ENCODE results near the gene ITCH. TPM values are rescaled to one million over a fixed set of nuclear protein-coding genes. Genes with fewer than 3 reads are reported as not detected.
"Not testable (repeated sequence)": the region's sequence is repeated elsewhere in the genome, so short reads cannot be mapped to it uniquely, and the experiment has no call there.

Gene ITCH
- total and polyA plus RNA-seq, 2 experiments from 2014 or later, result 22.1 to 61.2 TPM

GRCh38 chr20:34397096-34397495, 34.0 kb downstream of the ITCH start:
- Histone ChIP-seq H3K79me2 (peaks cover 92% of the 10 kb centered on the region), H3K9me2 (replicated peaks; ENCODE audit: insufficient read depth) (no peaks in the 10 kb centered on the region), H3K9me3 (ENCODE audit: low read depth) (no peaks in the 10 kb centered on the region), H3K4me2 (no peak overlapping the region), H3K36me3 (replicated peaks; ENCODE audit: insufficient read depth, low read depth) (no peaks in the 10 kb centered on the region), H3K27ac (no peak overlapping the region), H3K27me3 (no peaks in the 10 kb centered on the region), H2AFZ (no peak overlapping the region), H4K20me1 (ENCODE audit: insufficient read depth, poor library complexity, severe bottlenecking) (peaks cover 41% of the 10 kb centered on the region), H3K4me3 (no peak overlapping the region), H3K4me1 (ENCODE audit: insufficient read depth) (peaks cover 4% of the 10 kb centered on the region)
- no peak for TF ChIP-seq CTCF (IDR thresholded peaks at IDR 0.05; ENCODE audit: poor library complexity)
- 88% methylated on average over 9 of the region's 9 CpGs for WGBS (ENCODE audit: low lambda C conversion rate, missing lambda C conversion rate)
- DNase-seq (ENCODE audit: low spot score), result no peak

GRCh38 chr20:34400776-34401175, 37.7 kb downstream of the ITCH start:
- H3K4me1 ChIP-seq (ENCODE audit: insufficient read depth); H3K27ac ChIP-seq; H2AFZ ChIP-seq; DNase-seq (ENCODE audit: low spot score); H3K4me3 ChIP-seq; H3K27me3 ChIP-seq; H3K9me3 ChIP-seq (ENCODE audit: low read depth); H3K36me3 ChIP-seq (replicated peaks; ENCODE audit: insufficient read depth, low read depth); H3K9me2 ChIP-seq (replicated peaks; ENCODE audit: insufficient read depth); H3K4me2 ChIP-seq: not testable (repeated sequence)
- 88% methylated on average over 6 of the region's 6 CpGs for WGBS (ENCODE audit: low lambda C conversion rate, missing lambda C conversion rate)
- H4K20me1 ChIP-seq (ENCODE audit: insufficient read depth, poor library complexity, severe bottlenecking), result peaks cover 58% of the 10 kb centered on the region
- peaks cover 92% of the 10 kb centered on the region for H3K79me2 ChIP-seq

- no peaks in the 10 kb centered on the region for H3K36me3 ChIP-seq (replicated peaks; ENCODE audit: insufficient read depth, low read depth)
- WGBS (ENCODE audit: low lambda C conversion rate, missing lambda C conversion rate), result 84% methylated on average over 8 of the region's 8 CpGs
- no peaks in the 10 kb centered on the region for H3K27me3 ChIP-seq
- H4K20me1 ChIP-seq (ENCODE audit: insufficient read depth, poor library complexity, severe bottlenecking), result peaks cover 59% of the 10 kb centered on the region
- no peak overlapping the region for H3K4me2 ChIP-seq
- no peak overlapping the region for H2AFZ ChIP-seq
- no peak for TF ChIP-seq EZH2 (IDR thresholded peaks at IDR 0.05; ENCODE audit: borderline replicate concordance)
- TF ChIP-seq EZH2phosphoT487 (IDR thresholded peaks at IDR 0.05; ENCODE audit: low read depth, severe bottlenecking, unreplicated experiment), result no peak
- no peak for TF ChIP-seq CTCF (IDR thresholded peaks at IDR 0.05; ENCODE audit: poor library complexity)
- peaks cover 94% of the 10 kb centered on the region for H3K79me2 ChIP-seq
- H3K4me1 ChIP-seq (ENCODE audit: insufficient read depth), result peaks cover 10% of the 10 kb centered on the region
- peak overlapping the region; percentile 47 for H3K27ac ChIP-seq
- H3K9me2 ChIP-seq (replicated peaks; ENCODE audit: insufficient read depth), result no peaks in the 10 kb centered on the region
- H3K4me3 ChIP-seq, result no peak overlapping the region
- no peak for DNase-seq (ENCODE audit: low spot score)
- H3K9me3 ChIP-seq (ENCODE audit: low read depth), result no peaks in the 10 kb centered on the region
These were observed 38.8 kb downstream of the ITCH start for GRCh38 chr20:34401741-34402455.

- Histone ChIP-seq H3K4me1 (ENCODE audit: insufficient read depth) (peaks cover 10% of the 10 kb centered on the region), H4K20me1 (ENCODE audit: insufficient read depth, poor library complexity, severe bottlenecking) (peaks cover 60% of the 10 kb centered on the region), H3K4me2 (no peak overlapping the region), H3K9me3 (ENCODE audit: low read depth) (no peaks in the 10 kb centered on the region), H3K27me3 (no peaks in the 10 kb centered on the region), H3K79me2 (peaks cover 99% of the 10 kb centered on the region), H3K9me2 (replicated peaks; ENCODE audit: insufficient read depth) (no peaks in the 10 kb centered on the region), H3K36me3 (replicated peaks; ENCODE audit: insufficient read depth, low read depth) (no peaks in the 10 kb centered on the region), H3K4me3 (no peak overlapping the region), H3K27ac (peak overlapping the region; percentile 47), H2AFZ (no peak overlapping the region)
- DNase-seq (ENCODE audit: low spot score), result no peak
- TF ChIP-seq CTCF (IDR thresholded peaks at IDR 0.05; ENCODE audit: poor library complexity) (no peak), EZH2phosphoT487 (IDR thresholded peaks at IDR 0.05; ENCODE audit: low read depth, severe bottlenecking, unreplicated experiment) (no peak), EZH2 (IDR thresholded peaks at IDR 0.05; ENCODE audit: borderline replicate concordance) (no peak)
- WGBS (ENCODE audit: low lambda C conversion rate, missing lambda C conversion rate), result 55% methylated on average over 1 of the region's 1 CpG
These were observed 39.4 kb downstream of the ITCH start for GRCh38 chr20:34402461-34402860.
